PFSK-1 (cell line): Measurements from ENCODE around the gene FIBCD1.

ENCODE experiments used
- POLR2AphosphoS5 ChIP-seq: IDR thresholded peaks from 2 replicates; pipeline ENCODE4 v1.6.1; 2012; ENCODE audit warnings: low read depth, mild to moderate bottlenecking, control low read depth, low read length, moderate library complexity
- SIN3A ChIP-seq: IDR thresholded peaks from 2 replicates; pipeline ENCODE4 v1.6.1; 2012; ENCODE audit warnings: mild to moderate bottlenecking, low read length, moderate library complexity, borderline replicate concordance; ENCODE audit not compliant: insufficient read depth
- TF ChIP-seq, protein P1 (sequence below), 2 experiments: IDR thresholded peaks; 2 replicates each; pipeline versions ENCODE4 v1.6.1 to v1.8.0; 2011 to 2012; ENCODE audit warnings: low read depth in 2 of 2, low read length in 2 of 2, control low read depth in 1 of 2, inconsistent platforms in 1 of 2, mild to moderate bottlenecking in 1 of 2, moderate library complexity in 1 of 2; ENCODE audit not compliant: insufficient read depth in 1 of 2

DNA sequence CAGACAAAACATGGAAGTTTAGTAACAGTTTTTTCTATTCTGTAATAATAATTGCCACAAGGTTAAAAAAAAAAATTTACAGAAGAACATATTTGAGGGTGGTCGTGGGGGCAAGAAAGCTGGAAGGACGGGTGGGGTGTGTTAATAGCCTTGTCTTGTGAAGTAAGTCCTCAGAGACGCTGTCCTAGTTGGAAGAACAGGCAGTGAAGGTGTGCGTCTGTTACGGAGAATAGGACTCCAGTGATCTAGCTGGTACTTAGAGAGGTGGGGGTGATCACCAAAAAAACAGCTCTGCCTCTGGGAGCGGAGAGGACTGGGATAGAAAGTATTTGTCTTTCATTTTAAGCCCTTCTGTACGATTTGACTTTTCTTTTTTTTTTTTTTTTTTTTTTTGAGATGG is 86.2 kb downstream of the FIBCD1 start:
- no peak for TF ChIP-seq SIN3A
- no peak for TF ChIP-seq POLR2AphosphoS5
- TF ChIP-seq, protein P1, sequence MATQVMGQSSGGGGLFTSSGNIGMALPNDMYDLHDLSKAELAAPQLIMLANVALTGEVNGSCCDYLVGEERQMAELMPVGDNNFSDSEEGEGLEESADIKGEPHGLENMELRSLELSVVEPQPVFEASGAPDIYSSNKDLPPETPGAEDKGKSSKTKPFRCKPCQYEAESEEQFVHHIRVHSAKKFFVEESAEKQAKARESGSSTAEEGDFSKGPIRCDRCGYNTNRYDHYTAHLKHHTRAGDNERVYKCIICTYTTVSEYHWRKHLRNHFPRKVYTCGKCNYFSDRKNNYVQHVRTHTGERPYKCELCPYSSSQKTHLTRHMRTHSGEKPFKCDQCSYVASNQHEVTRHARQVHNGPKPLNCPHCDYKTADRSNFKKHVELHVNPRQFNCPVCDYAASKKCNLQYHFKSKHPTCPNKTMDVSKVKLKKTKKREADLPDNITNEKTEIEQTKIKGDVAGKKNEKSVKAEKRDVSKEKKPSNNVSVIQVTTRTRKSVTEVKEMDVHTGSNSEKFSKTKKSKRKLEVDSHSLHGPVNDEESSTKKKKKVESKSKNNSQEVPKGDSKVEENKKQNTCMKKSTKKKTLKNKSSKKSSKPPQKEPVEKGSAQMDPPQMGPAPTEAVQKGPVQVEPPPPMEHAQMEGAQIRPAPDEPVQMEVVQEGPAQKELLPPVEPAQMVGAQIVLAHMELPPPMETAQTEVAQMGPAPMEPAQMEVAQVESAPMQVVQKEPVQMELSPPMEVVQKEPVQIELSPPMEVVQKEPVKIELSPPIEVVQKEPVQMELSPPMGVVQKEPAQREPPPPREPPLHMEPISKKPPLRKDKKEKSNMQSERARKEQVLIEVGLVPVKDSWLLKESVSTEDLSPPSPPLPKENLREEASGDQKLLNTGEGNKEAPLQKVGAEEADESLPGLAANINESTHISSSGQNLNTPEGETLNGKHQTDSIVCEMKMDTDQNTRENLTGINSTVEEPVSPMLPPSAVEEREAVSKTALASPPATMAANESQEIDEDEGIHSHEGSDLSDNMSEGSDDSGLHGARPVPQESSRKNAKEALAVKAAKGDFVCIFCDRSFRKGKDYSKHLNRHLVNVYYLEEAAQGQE (IDR thresholded peaks at IDR 0.05; ENCODE audit: insufficient read depth in 1 of 2, low read depth in 2 of 2, low read length in 2 of 2), result no peak
